HG02870 (cell line): ENCODE data around the gene TFAP2C.
"Not testable (repeated sequence)": the region's sequence is repeated elsewhere in the genome, so short reads cannot be mapped to it uniquely, and the experiment has no call there.

Experiments used
- ATAC-seq: cut with Tn5 transposase; IDR thresholded peaks from one replicate; pipeline ENCODE4 v1.9.1; 2021; ENCODE audit warnings: mild to moderate bottlenecking, moderate library complexity; ENCODE audit not compliant: unreplicated experiment

TFAP2C gene

GRCh38 chr20:56637576-56637975 lies 8.5 kb downstream of the TFAP2C start:
- ATAC-seq = no peak

- no peak for ATAC-seq
These were observed 17.5 kb downstream of the TFAP2C start for GRCh38 chr20:56646599-56646998.

- no peak for ATAC-seq
These were observed 24.1 kb downstream of the TFAP2C start for GRCh38 chr20:56653211-56653610.

- no peak for ATAC-seq
These were observed 27.5 kb downstream of the TFAP2C start for GRCh38 chr20:56656632-56657031.

GRCh38 chr20:56657879-56658278 lies 28.8 kb downstream of the TFAP2C start:
- ATAC-seq = no peak

- not testable (repeated sequence) for ATAC-seq
These were observed 29.3 kb downstream of the TFAP2C start for GRCh38 chr20:56658341-56658947.

GRCh38 chr20:56663660-56664059 lies 34.6 kb downstream of the TFAP2C start:
- no peak for ATAC-seq

GRCh38 chr20:56664796-56665195 lies 35.7 kb downstream of the TFAP2C start:
- ATAC-seq = no peak

GRCh38 chr20:56665806-56666205 lies 36.7 kb downstream of the TFAP2C start:
- ATAC-seq = no peak

- ATAC-seq = no peak
These were observed 44.3 kb downstream of the TFAP2C start for GRCh38 chr20:56673450-56673849.

GRCh38 chr20:56676001-56676400 lies 46.9 kb downstream of the TFAP2C start:
- ATAC-seq = no peak

- ATAC-seq = no peak
These were observed 47.6 kb downstream of the TFAP2C start for GRCh38 chr20:56676679-56677078.

- ATAC-seq = no peak
These were observed 54.2 kb downstream of the TFAP2C start for GRCh38 chr20:56683077-56683865.

GRCh38 chr20:56685879-56686278 lies 56.8 kb downstream of the TFAP2C start:
- ATAC-seq = no peak

GRCh38 chr20:56687061-56687460 lies 58.0 kb downstream of the TFAP2C start:
- no peak for ATAC-seq

- ATAC-seq = no peak
These were observed 59.0 kb downstream of the TFAP2C start for GRCh38 chr20:56688106-56688505.
